H54 (cell line): Measurements from ENCODE around the gene SLC6A9.

Experiments
- DNase-seq: peaks from one replicate; pipeline ENCODE4 v3.0.0; 2011; ENCODE audit warnings: low spot score, mixed read lengths; ENCODE audit not compliant: insufficient read length
- FAIRE-seq: peaks from 3 replicates; lab custom pipeline; 2011; peaks lifted over from hg19 to GRCh38; lab: Jason Lieb, UNC
- POLR2A ChIP-seq: IDR thresholded peaks from 2 replicates; pipeline ENCODE4 v1.6.1; 2011; ENCODE audit warnings: low read depth, mild to moderate bottlenecking, low read length

The SLC6A9 gene

GRCh38 chr1:43984855-43985254 is 46.4 kb downstream of the SLC6A9 start:
- FAIRE-seq (no peak), DNase-seq (no peak)
- no peak for TF ChIP-seq POLR2A

- FAIRE-seq (no peak), DNase-seq (no peak)
- no peak for TF ChIP-seq POLR2A
Observed at GRCh38 chr1:43983253-43983899, 47.9 kb downstream of the SLC6A9 start.

GRCh38 chr1:43982808-43983207 is 48.5 kb downstream of the SLC6A9 start:
- DNase-seq (no peak), FAIRE-seq (no peak)
- no peak for TF ChIP-seq POLR2A

DNA sequence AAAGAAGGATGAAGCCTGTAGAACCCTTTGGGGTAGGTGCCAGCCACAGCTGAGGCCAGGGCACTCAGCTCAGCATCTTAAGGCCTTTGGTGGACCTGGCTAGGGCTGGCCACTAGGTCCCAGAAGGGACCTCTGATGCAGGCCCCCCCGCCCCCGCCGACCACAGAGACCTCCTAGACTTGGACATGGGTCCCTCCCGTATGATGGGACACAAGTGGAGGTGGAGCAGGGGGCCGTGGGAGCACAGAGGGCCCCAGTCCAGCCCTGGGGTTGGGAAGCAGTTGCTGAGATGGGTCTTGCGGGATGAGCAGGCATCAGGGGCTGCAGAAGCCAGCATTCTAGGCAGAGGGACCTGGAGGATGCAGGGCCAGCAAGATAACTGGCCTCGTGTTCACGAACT is 49.0 kb downstream of the SLC6A9 start:
- no peak for DNase-seq
- FAIRE-seq: no peak
- TF ChIP-seq POLR2A: no peak

DNA sequence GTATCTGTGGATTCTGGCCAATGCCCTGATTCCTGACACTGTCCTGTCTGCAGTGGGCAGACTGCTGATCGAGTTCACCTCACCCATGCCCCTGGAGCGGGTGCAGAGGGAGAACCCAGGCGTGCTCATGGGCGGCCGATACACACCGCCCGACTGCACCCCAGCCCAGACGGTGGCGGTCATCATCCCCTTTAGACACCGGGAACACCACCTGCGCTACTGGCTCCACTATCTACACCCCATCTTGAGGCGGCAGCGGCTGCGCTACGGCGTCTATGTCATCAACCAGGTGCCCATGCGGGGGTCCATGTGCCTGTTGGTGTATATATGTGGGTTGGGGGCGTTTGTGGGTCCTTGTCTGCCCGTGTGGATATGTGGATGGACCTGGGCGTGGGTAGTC is 49.6 kb downstream of the SLC6A9 start:
- no peak for TF ChIP-seq POLR2A
- FAIRE-seq: no peak
- no peak for DNase-seq

DNA sequence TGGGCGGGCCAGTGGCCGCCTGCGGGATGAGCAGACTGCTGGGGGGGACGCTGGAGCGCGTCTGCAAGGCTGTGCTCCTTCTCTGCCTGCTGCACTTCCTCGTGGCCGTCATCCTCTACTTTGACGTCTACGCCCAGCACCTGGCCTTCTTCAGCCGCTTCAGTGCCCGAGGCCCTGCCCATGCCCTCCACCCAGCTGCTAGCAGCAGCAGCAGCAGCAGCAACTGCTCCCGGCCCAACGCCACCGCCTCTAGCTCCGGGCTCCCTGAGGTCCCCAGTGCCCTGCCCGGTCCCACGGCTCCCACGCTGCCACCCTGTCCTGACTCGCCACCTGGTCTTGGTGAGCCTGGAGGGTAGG is 50.1 kb downstream of the SLC6A9 start:
- TF ChIP-seq POLR2A: no peak
- DNase-seq (no peak), FAIRE-seq (no peak)

DNA sequence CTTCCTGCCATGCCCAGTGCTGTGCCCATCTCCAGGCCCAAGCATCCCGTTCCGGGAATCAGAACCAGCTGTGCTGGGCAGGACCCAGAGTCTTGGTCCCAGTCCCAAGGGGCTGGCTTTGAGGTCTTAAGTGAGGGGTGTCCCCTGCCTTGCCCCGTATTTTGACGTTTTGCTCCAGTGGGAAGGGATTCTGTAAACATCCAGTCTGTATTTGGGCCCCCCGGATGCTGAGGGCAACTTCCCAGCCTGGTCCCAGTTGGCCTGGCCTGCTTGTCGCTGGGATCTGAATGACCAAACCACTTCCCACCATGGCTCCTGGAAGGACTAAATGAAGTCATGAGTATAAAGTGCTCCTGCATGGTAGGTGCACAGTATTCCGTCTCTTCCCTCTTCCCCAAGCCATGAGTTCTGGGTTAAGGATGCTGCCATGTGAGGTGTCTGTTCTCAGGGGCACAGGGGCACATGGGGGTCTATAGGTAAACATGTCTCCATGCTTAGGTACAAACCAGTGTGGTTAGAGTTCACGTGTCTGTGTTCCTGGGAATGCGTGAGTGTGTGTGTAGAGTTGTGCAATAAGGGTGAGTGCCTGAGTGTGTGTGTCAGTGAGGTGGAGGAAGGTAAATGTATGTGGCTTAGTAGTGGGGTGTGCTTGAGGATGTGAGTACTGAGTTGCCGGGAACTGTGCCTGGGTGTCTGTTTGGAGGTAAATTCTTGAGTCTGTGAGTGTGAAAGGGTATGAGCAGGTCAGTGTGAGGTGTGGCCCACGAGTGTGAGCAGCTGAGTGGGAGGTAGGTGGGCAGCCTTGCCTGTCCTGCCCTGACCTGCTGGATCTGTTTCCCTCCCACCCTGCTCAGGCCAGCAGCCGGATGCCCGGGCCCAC is 50.8 kb downstream of the SLC6A9 start:
- no peak for DNase-seq
- FAIRE-seq: no peak
- TF ChIP-seq POLR2A: no peak

DNA sequence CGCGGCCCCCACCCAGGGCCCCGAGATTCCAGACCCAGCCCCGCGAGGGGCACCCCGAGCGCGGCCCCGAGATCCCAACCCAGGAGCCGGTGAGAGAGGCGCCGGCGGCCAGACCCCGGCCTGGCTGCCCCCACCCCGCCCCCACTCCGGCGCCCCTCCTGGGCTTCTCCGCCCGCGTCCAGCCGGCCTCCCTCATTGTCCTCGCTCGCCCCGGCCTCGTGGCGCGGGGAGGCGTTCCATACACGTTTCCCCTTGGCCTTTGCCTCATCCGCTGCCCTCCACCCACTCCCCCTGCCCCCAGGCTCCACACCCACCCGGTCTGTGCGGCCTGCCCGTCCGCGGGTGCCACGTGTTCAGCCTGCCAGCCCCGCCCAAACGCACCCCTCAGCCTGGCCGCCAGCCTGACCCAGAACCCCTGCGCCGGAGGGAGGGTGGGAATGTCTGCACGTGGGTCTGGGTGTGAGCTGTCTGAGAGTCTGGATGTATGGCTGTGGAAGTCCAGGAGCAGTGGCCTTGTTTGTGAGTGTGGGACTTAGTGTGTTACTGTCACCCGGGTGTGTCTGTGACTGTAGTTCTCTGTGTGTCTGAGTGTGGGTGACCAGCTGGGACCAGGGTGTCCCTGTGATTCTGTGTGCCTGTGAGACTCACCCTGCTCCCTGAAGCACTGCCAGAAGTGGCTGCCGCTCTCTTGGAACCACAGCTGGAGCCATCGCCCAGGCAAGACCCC is 51.6 kb downstream of the SLC6A9 start:
- DNase-seq (peak; percentile 82), FAIRE-seq (no peak)
- no peak; the same call in none of the 2 replicates for TF ChIP-seq POLR2A

- FAIRE-seq (no peak), DNase-seq (no peak)
- TF ChIP-seq POLR2A: 0 out of 2 replicates have a peak, but pooled peaks have one; percentile 4
Observed at GRCh38 chr1:43979261-43979527, 52.1 kb downstream of the SLC6A9 start.

DNA sequence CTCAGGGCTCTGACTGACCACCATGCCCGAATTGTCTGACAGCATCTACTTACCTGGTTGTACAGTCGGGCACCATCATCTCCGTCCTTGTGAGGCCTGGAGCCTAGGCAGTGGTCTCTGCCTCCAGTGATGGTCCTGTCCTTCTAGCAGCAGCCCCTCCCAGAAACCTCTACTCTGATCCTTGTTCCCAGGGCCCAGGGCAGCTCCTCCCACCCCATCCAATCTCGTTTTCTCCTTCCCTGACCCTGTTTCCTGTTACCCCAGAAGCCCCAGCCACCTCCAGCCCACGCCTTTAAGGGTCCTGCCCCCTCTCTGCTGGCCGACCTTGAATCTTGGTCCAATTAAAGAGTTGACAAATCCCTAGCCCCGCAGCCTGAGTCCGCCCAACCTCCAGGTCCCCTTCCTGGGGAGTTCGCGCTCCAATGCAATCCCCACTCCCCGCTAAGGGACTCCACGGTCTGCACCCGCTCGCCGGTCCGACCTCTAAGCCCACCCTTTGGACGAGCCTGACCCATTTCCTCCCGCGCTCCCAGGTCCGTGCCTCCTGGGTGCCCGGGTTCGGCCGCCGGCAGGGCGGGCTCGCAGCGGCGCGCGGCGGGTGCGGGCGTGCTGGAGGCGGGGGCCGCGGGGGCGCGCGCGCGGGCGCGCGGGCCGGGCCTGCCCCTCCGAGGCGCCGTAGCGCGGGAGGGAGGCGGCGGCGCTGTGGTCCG is 52.6 kb downstream of the SLC6A9 start, which contains the start of gene B4GALT2:
B4GALT2 (plus strand) TSS at position 660 of the 710 bp plus-strand sequence. CDS start 1,951 bp downstream, outside the sequence.
- DNase-seq (peak; percentile 78), FAIRE-seq (no peak)
- TF ChIP-seq POLR2A: no peak

- FAIRE-seq: no peak
- DNase-seq: no peak
- TF ChIP-seq POLR2A: no peak
Observed at GRCh38 chr1:43978264-43978550, 53.1 kb downstream of the SLC6A9 start.

- no peak for FAIRE-seq
- no peak for TF ChIP-seq POLR2A
- no peak for DNase-seq
Observed at GRCh38 chr1:43977376-43978263, 53.6 kb downstream of the SLC6A9 start.

GRCh38 chr1:43976890-43977289 is 54.4 kb downstream of the SLC6A9 start:
- no peak for DNase-seq
- FAIRE-seq: no peak
- TF ChIP-seq POLR2A: no peak
